Type B pancreatic cell (in vitro differentiated cells): Measurements from ENCODE around the gene TOX3. TPM values are rescaled to one million over a fixed set of nuclear protein-coding genes. Genes with fewer than 3 reads are reported as not detected.

Source experiments
- DNase-seq: peaks from one replicate; pipeline ENCODE4 v3.0.0; 2021; ENCODE audit warnings: mixed read lengths; ENCODE audit not compliant: unreplicated experiment; ENCODE audit errors: extremely low spot score
- H3K27ac Mint-ChIP-seq: 2 replicates; pipeline ENCODE4 v1.8.0; 2021; ENCODE audit warnings: mild to moderate bottlenecking, mixed read lengths
- H3K27me3 Mint-ChIP-seq: 2 replicates; pipeline ENCODE4 v1.8.0; 2021; ENCODE audit warnings: mixed read lengths
- H3K36me3 Mint-ChIP-seq: 2 replicates; pipeline ENCODE4 v1.8.0; 2021; ENCODE audit warnings: mixed read lengths
- H3K4me1 Mint-ChIP-seq: one replicate; pipeline ENCODE4 v1.8.0; 2021; ENCODE audit warnings: mixed read lengths; ENCODE audit not compliant: unreplicated experiment
- H3K4me3 Mint-ChIP-seq: 2 replicates; pipeline ENCODE4 v1.8.0; 2021; ENCODE audit warnings: mild to moderate bottlenecking, mixed read lengths
- H3K9me3 Mint-ChIP-seq: 2 replicates; pipeline ENCODE4 v1.8.0; 2021; ENCODE audit warnings: mixed read lengths
- total RNA-seq: library from RNA; stranded (reverse); gene quantifications from 2 replicates; pipeline ENCODE4 v1.2.1, GENCODE V29; 2021; ENCODE audit warnings: low replicate concordance
- TF ChIP-seq, protein P1 (sequence below): fragments of 200-600 bp; sonication (generic); conservative IDR thresholded peaks from 2 replicates; pipeline ENCODE4 v1.5.0; 2021; ENCODE audit warnings: antibody characterized with exemption, mild to moderate bottlenecking

Gene TOX3
- total RNA-seq, 1 donor from 2014 or later, result 18.4 TPM

DNA sequence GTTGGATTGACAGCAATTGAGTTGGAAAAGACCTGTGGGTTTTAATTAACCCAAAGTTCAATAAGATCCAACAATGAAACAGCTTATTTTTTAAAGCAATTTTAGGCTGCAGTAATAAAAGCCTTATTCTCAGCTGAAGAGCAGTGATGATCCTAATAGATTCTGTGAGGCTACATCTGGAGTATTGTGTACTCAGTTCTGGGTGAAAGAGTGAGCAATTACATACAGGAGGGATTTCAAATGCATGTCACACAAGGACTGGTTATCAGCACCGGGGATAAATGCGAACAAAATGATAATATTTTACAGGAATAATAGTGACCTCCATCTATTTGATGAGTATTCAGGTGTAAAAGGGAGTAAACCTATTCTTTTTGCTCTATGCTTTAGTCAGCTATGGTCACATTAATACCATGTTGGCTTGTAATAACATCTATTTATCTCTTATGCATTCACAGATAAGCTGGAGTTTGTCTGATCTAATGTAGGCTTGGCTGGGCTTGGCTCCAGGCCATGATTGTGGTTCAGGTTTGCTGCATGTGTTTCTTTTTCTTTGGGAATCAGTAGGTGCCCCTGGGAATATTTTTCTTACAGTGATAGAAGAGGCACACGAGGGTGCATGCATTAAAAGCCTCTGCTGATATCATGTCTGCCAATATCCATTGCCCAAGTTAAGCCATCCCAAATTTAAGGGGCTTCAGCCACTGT is 22.2 kb upstream of the TOX3 start:
- Mint-ChIP-seq H3K4me1 (peaks cover 9% of the 10 kb centered on the region), H3K4me3 (no peak overlapping the region), H3K9me3 (peaks cover 4% of the 10 kb centered on the region), H3K27ac (no peak overlapping the region), H3K36me3 (no peaks in the 10 kb centered on the region), H3K27me3 (peaks cover 18% of the 10 kb centered on the region)
- DNase-seq, result no peak
- TF ChIP-seq, protein P1, sequence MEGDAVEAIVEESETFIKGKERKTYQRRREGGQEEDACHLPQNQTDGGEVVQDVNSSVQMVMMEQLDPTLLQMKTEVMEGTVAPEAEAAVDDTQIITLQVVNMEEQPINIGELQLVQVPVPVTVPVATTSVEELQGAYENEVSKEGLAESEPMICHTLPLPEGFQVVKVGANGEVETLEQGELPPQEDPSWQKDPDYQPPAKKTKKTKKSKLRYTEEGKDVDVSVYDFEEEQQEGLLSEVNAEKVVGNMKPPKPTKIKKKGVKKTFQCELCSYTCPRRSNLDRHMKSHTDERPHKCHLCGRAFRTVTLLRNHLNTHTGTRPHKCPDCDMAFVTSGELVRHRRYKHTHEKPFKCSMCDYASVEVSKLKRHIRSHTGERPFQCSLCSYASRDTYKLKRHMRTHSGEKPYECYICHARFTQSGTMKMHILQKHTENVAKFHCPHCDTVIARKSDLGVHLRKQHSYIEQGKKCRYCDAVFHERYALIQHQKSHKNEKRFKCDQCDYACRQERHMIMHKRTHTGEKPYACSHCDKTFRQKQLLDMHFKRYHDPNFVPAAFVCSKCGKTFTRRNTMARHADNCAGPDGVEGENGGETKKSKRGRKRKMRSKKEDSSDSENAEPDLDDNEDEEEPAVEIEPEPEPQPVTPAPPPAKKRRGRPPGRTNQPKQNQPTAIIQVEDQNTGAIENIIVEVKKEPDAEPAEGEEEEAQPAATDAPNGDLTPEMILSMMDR, result no peak

DNA sequence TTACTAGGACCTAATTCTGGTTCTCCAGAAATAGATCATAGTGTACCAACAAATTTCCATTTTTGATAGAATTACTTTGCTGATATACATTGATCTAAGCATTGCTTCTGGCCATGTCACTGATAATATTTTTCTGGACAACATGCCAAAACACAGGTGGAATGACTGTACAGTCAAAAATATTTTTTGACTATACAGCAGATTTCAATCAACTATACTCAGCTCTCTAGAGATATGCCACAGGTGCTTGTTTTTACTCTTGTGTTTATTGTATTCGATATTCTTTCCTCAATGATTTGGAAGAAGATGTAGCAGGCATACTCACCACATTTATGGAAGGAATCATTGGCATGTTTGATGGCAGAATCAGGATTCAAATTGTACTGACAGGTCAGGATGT is 21.6 kb upstream of the TOX3 start:
- Mint-ChIP-seq H3K27ac (no peak overlapping the region), H3K4me3 (no peak overlapping the region), H3K36me3 (no peaks in the 10 kb centered on the region), H3K9me3 (peaks cover 9% of the 10 kb centered on the region), H3K4me1 (peaks cover 9% of the 10 kb centered on the region), H3K27me3 (peaks cover 16% of the 10 kb centered on the region)
- DNase-seq, result no peak
- TF ChIP-seq, protein P1, result no peak

DNA sequence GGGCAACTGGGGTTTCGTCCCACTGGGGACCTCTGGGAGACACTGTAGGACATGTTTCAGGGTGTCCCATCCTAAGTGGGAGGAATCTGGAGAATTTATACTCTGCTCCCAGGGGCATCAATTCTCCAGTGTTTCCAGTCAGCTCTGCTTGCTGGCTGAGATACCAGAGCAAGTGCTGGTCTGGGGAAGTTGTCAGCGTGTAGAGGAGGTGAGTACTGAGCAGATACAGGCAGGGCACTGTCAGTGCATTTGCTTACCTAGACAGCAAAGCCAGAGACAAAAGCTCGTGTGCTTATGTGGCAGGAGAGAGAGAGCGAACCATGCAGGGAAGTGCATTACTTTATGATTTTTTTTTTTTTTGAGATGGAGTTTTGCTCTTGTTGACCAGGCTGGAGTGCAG is 20.2 kb upstream of the TOX3 start:
- Mint-ChIP-seq H3K27me3 (peaks cover 13% of the 10 kb centered on the region), H3K36me3 (no peaks in the 10 kb centered on the region), H3K9me3 (peaks cover 9% of the 10 kb centered on the region), H3K4me3 (no peak overlapping the region), H3K27ac (no peak overlapping the region), H3K4me1 (no peaks in the 10 kb centered on the region)
- TF ChIP-seq, protein P1, result no peak
- DNase-seq, result no peak

DNA sequence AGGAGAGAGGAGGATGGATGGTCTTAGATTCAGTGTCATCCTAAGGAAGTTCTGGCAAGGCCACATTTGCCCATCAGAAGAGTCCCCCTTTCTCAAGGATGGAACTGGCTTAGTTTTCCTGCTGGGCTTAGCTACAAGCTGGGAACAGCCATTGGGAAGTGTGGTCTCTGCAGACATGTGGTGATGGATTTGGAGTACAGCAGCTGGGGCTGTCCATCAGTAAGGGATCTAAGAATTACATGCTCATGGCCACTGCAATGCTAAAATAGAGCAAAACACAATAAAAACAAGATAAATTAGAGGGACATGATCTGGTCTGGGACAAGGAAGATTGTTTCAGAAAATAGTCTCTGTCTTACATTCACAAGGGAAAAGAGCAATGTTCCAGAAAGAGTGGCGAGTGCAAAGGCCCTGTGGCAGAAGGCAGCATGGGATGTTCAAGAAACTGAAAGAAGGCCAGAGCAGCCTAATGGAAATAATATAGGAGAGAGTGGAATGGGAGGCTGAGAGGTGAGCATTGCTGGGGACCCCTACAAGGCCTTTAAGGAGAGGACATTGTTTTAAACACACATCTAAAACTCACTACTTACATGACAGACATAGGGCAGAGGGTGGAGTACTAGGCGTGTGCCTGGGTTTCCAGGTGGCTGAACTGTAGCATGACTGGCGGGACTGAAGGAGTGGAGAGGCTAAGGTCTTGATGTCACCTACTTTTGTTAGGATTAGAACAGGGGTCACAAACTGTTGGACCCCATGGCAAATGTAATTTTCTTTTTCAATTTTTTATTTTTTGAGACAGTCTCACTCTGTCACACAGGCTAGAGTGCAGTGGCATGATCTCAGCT is 17.0 kb upstream of the TOX3 start:
- Mint-ChIP-seq H3K9me3 (peaks cover 6% of the 10 kb centered on the region), H3K4me3 (no peak overlapping the region), H3K4me1 (peaks cover 5% of the 10 kb centered on the region), H3K27ac (no peak overlapping the region), H3K36me3 (no peaks in the 10 kb centered on the region), H3K27me3 (peaks cover 19% of the 10 kb centered on the region)
- TF ChIP-seq, protein P1, result no peak
- DNase-seq, result no peak

DNA sequence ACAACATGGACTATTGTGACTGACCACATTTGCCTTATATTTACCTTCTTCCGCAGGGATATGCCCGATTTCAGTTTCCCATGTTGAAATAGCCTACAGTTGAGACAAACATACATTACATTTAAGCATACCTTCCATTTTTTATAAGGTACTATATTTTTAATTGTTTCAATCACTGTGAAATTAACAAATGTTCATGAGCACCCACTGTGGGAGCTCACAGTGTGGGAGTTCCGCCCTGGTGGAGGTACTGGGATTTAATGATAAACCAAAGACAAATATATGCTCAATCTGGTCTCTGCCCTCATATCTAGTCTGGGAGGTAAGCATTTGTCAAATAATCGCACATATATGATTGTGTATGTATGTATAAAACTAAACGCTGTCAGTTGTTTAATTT is 15.8 kb upstream of the TOX3 start:
- H3K9me3 Mint-ChIP-seq, result peaks cover 6% of the 10 kb centered on the region
- no peak for DNase-seq
- peaks cover 19% of the 10 kb centered on the region for H3K27me3 Mint-ChIP-seq
- TF ChIP-seq, protein P1, result no peak
- H3K4me3 Mint-ChIP-seq, result no peak overlapping the region
- H3K36me3 Mint-ChIP-seq, result no peaks in the 10 kb centered on the region
- peaks cover 5% of the 10 kb centered on the region for H3K4me1 Mint-ChIP-seq
- no peak overlapping the region for H3K27ac Mint-ChIP-seq
